HG03520 (cell line): ENCODE measurements around the gene TRAM2.

Experiments used
- ATAC-seq: cut with Tn5 transposase; IDR thresholded peaks from one replicate; pipeline ENCODE4 v1.9.1; 2021; ENCODE audit warnings: mild to moderate bottlenecking, moderate library complexity; ENCODE audit not compliant: unreplicated experiment

Gene TRAM2

GRCh38 chr6:52595000-52595795 is 18.3 kb upstream of the TRAM2 start:
- peak; percentile 46 for ATAC-seq

- ATAC-seq: no peak
Observed at GRCh38 chr6:52594221-52594620, 17.4 kb upstream of the TRAM2 start.

- ATAC-seq: no peak
Observed at GRCh38 chr6:52591832-52592231, 15.0 kb upstream of the TRAM2 start.

GRCh38 chr6:52590152-52590891 is 13.5 kb upstream of the TRAM2 start:
- ATAC-seq: no peak

- no peak for ATAC-seq
Observed at GRCh38 chr6:52588710-52589091, 11.8 kb upstream of the TRAM2 start.

- no peak for ATAC-seq
Observed at GRCh38 chr6:52588087-52588709, 11.3 kb upstream of the TRAM2 start.

GRCh38 chr6:52587001-52587400 is 10.1 kb upstream of the TRAM2 start:
- no peak for ATAC-seq

- ATAC-seq: no peak
Observed at GRCh38 chr6:52584203-52584602, 7.3 kb upstream of the TRAM2 start.

GRCh38 chr6:52582996-52583395 is 6.1 kb upstream of the TRAM2 start:
- no peak for ATAC-seq

GRCh38 chr6:52582446-52582845 is 5.6 kb upstream of the TRAM2 start:
- no peak for ATAC-seq

GRCh38 chr6:52580905-52581304 is 4.0 kb upstream of the TRAM2 start:
- no peak for ATAC-seq

- no peak for ATAC-seq
Observed at GRCh38 chr6:52579006-52579660, 2.3 kb upstream of the TRAM2 start.

GRCh38 chr6:52577778-52578463 is 1.1 kb upstream of the TRAM2 start:
- ATAC-seq: no peak

GRCh38 chr6:52576392-52577021 is 353 bp downstream of the TRAM2 start:
- peak; percentile 48 for ATAC-seq

- no peak for ATAC-seq
Observed at GRCh38 chr6:52576054-52576391, 837 bp downstream of the TRAM2 start.

GRCh38 chr6:52575502-52575892 is 1.4 kb downstream of the TRAM2 start:
- no peak for ATAC-seq

- peak; percentile 55 for ATAC-seq
Observed at GRCh38 chr6:52574709-52575501, 2.0 kb downstream of the TRAM2 start.

GRCh38 chr6:52573295-52573694 is 3.6 kb downstream of the TRAM2 start:
- no peak for ATAC-seq

- ATAC-seq: no peak
Observed at GRCh38 chr6:52572536-52572935, 4.3 kb downstream of the TRAM2 start.
